HCT116 (cell line): ENCODE measurements around the gene USP15. TPM values are rescaled to one million over a fixed set of nuclear protein-coding genes. Genes with fewer than 3 reads are reported as not detected.

Experiments
- ATAC-seq: fragments of 200-7000 bp; cut with Tn5 transposase; 2 replicates; pipeline ENCODE4 v1.9.1; 2020; ENCODE audit warnings: mild to moderate bottlenecking, moderate library complexity
- BruUV-seq: library from RNA; stranded (reverse); fragments of 400-500 nt; replicated peaks from 2 replicates; lab custom pipeline; 2021; lab: Mats Ljungman, UMichigan
- CTCF ChIA-PET: fragments of 300-600 bp; sonication (Branson Sonifier 250); formaldehyde crosslinking; loops from one replicate; lab custom pipeline; 2021; ENCODE audit warnings: antibody characterized with exemption; lab: Charles Lee
- POLR2A ChIA-PET: fragments of 300-600, 350-600 bp; sonication (Branson Sonifier 250); formaldehyde crosslinking; loops from one replicate; lab custom pipeline; 2021; ENCODE audit warnings: antibody characterized with exemption; lab: Charles Lee
- RAD21 ChIA-PET, 2 experiments: fragments of 300-600 bp; sonication (Branson Sonifier 250); formaldehyde crosslinking; loops; one replicate each; lab custom pipeline; 2023; ENCODE audit warnings: low total read pairs in 2 of 2; ENCODE audit not compliant: uncharacterized antibody in 2 of 2, unreplicated experiment in 2 of 2, low non-redundant PET in 1 of 2; lab: Charles Lee
- DNase-seq: peaks from one replicate; pipeline ENCODE4 v3.0.0-alpha.2; 2010; ENCODE audit warnings: low read depth, low spot score
- H2AFZ ChIP-seq: fragments of 200-600 bp; shearing (Covaris generic), sonication (generic); 2 replicates; pipeline ENCODE4 v1.6.1; 2017; ENCODE audit warnings: low read depth, mixed run types, mixed read lengths, antibody characterized with exemption, low read length; ENCODE audit not compliant: poor library complexity, severe bottlenecking
- H3K27ac ChIP-seq: 2 replicates; pipeline ENCODE4 v1.5.1; 2012; ENCODE audit warnings: low read depth, low read length
- H3K27me3 ChIP-seq: fragments of 200-600 bp; sonication (generic); 2 replicates; pipeline ENCODE4 v1.6.1; 2016; ENCODE audit warnings: mixed run types, low read length, mixed read lengths; ENCODE audit not compliant: insufficient read depth
- H3K36me3 ChIP-seq, 2 experiments: fragments of 200-500 bp in 1 of 2; fragments of 200-600 bp in 1 of 2; sonication (Bioruptor generic) in 1 of 2; sonication (generic) in 1 of 2; 2 replicates each; pipeline versions ENCODE4 v1.5.1 to v1.6.1; 2014 to 2016; ENCODE audit warnings: low read length in 2 of 2, inconsistent platforms in 1 of 2, mixed read lengths in 1 of 2, mixed run types in 1 of 2; ENCODE audit not compliant: insufficient read depth in 2 of 2, control insufficient read depth in 1 of 2
- H3K4me1 ChIP-seq, 2 experiments: fragments of 200-600 bp in 1 of 2; sonication (generic) in 1 of 2; 2 replicates each; pipeline versions ENCODE4 v1.5.1 to v1.6.1; 2012 to 2017; ENCODE audit warnings: low read length in 2 of 2, inconsistent platforms in 1 of 2, mild to moderate bottlenecking in 1 of 2, mixed read lengths in 1 of 2, mixed run types in 1 of 2, moderate library complexity in 1 of 2; ENCODE audit not compliant: insufficient read depth in 2 of 2, control insufficient read depth in 1 of 2
- H3K4me2 ChIP-seq: fragments of 200-600 bp; sonication (generic); 2 replicates; pipeline ENCODE4 v1.6.1; 2017; ENCODE audit warnings: mixed run types, low read length, mixed read lengths
- H3K4me3 ChIP-seq, 2 experiments: fragments of 200-600 bp in 1 of 2; sonication (generic) in 1 of 2; replicated peaks in 1 of 2; 2 replicates each; pipeline ENCODE4 v1.5.1; 2011 to 2016; ENCODE audit warnings: low read length in 2 of 2, control low read depth in 1 of 2, low read depth in 1 of 2, mild to moderate bottlenecking in 1 of 2, mixed read lengths in 1 of 2, mixed run types in 1 of 2
- H3K79me2 ChIP-seq: fragments of 200-600 bp; sonication (generic); 2 replicates; pipeline ENCODE4 v1.6.1; 2017; ENCODE audit warnings: mild to moderate bottlenecking, mixed run types, low read length, moderate library complexity, mixed read lengths; ENCODE audit not compliant: insufficient read depth
- H3K9ac ChIP-seq: fragments of 200-600 bp; sonication (generic); 2 replicates; pipeline ENCODE4 v1.6.1; 2016; ENCODE audit warnings: low read length, mixed read lengths
- H3K9me2 ChIP-seq: fragments of 200-600 bp; sonication (generic), shearing (Covaris generic); 2 replicates; pipeline ENCODE4 v1.6.1; 2017; ENCODE audit warnings: mixed run types, mild to moderate bottlenecking, moderate library complexity; ENCODE audit not compliant: insufficient read depth
- H3K9me3 ChIP-seq, 2 experiments: fragments of 200-500 bp in 1 of 2; fragments of 200-600 bp in 1 of 2; sonication (Bioruptor generic) in 1 of 2; sonication (generic) in 1 of 2; 2 replicates each; pipeline ENCODE4 v1.6.1; 2014 to 2017; ENCODE audit warnings: low read length in 2 of 2, mixed read lengths in 2 of 2, inconsistent platforms in 1 of 2, low read depth in 1 of 2, mild to moderate bottlenecking in 1 of 2, mixed run types in 1 of 2, moderate library complexity in 1 of 2; ENCODE audit not compliant: control insufficient read depth in 1 of 2, insufficient read depth in 1 of 2
- H4K20me1 ChIP-seq: fragments of 200-600 bp; sonication (generic), shearing (Covaris generic); 2 replicates; pipeline ENCODE4 v1.6.1; 2017; ENCODE audit warnings: mixed run types, mild to moderate bottlenecking, moderate library complexity; ENCODE audit not compliant: insufficient read depth
- CEBPB ChIP-seq: IDR thresholded peaks from 2 replicates; pipeline ENCODE4 v1.6.1; 2012; ENCODE audit warnings: low read depth
- EGR1 ChIP-seq: IDR thresholded peaks from 2 replicates; pipeline ENCODE4 v1.6.1; 2012; ENCODE audit warnings: low read depth
- EZH2phosphoT487 ChIP-seq: fragments of 200-600 bp; IDR thresholded peaks from 2 replicates; pipeline ENCODE4 v1.6.1; 2018; ENCODE audit warnings: antibody characterized with exemption, borderline replicate concordance
- FOSL1 ChIP-seq: IDR thresholded peaks from 2 replicates; pipeline ENCODE4 v1.6.1; 2012; ENCODE audit warnings: low read depth
- JUND ChIP-seq: IDR thresholded peaks from 2 replicates; pipeline ENCODE4 v1.6.1; 2012
- RAD21 ChIP-seq: IDR thresholded peaks from 2 replicates; pipeline ENCODE4 v1.6.1; 2012; ENCODE audit warnings: low read depth, mild to moderate bottlenecking
- YY1 ChIP-seq: IDR thresholded peaks from 2 replicates; pipeline ENCODE4 v1.6.1; 2011; ENCODE audit warnings: low read length, low read depth, moderate library complexity, mild to moderate bottlenecking; ENCODE audit not compliant: insufficient replicate concordance; ENCODE audit errors: extremely low read depth
- ZFX ChIP-seq: fragments of 450-650 bp; IDR thresholded peaks from 2 replicates; pipeline ENCODE4 v1.6.1; 2017
- ZNF274 ChIP-seq: fragments of 200-500 bp; sonication (Bioruptor generic); IDR thresholded peaks from 2 replicates; pipeline ENCODE4 v1.6.1; 2014; ENCODE audit warnings: mild to moderate bottlenecking, low read depth, low read length, inconsistent platforms
- intact Hi-C: fragments of 100-400 bp; cut with micrococcal nuclease; formaldehyde crosslinking; loops from 2 replicates; pipeline ENCODE4 v1.10.0; 2022
- total RNA-seq: library from RNA; stranded (reverse); gene quantifications from one replicate; pipeline ENCODE4 v1.2.1, GENCODE V29; 2021; ENCODE audit not compliant: unreplicated experiment
- TF ChIP-seq, protein P1 (sequence below): IDR thresholded peaks from 2 replicates; pipeline ENCODE4 v1.6.1; 2011; ENCODE audit warnings: mild to moderate bottlenecking, low read length, moderate library complexity; ENCODE audit not compliant: insufficient replicate concordance; ENCODE audit errors: extremely low read depth

The USP15 gene
- total RNA-seq, 1 experiment from 2014 or later: 49.5 TPM

DNA sequence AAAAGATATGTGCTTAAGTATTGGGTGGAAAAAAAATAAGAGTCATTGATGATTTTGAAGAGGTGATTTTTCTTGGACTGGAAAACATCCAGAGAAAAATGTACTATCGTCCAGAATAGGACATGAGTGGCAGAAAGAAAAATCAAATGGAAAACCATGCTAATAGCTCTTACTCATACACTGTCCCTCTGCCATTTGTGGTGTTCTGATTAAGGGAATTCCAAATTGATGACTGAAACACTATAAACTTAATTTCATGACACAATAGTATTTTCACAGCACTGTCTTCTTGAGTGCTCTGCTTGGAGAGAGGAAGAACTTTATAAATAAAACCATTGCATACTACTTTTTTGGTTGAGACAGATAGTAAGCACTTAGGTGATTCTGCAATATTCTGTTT is 72.4 kb downstream of the USP15 start:
- intact Hi-C loops: no loop called here
- Histone ChIP-seq H3K4me2 (no peak overlapping the region), H3K9me3 (no peaks in the 10 kb centered on the region), H2AFZ (no peak overlapping the region), H3K4me3 (no peak overlapping the region), H3K79me2 (0 out of 2 replicates have a peak, but pooled peaks cover 3% of the 10 kb centered on the region), H3K27me3 (no peaks in the 10 kb centered on the region), H3K36me3 (no peaks in the 10 kb centered on the region), H3K4me1 (no peaks in the 10 kb centered on the region), H4K20me1 (0 out of 2 replicates have a peak, but pooled peaks cover 8% of the 10 kb centered on the region), H3K9me2 (no peaks in the 10 kb centered on the region), H3K9ac (no peak overlapping the region), H3K27ac (no peak overlapping the region)
- TF ChIP-seq FOSL1: no peak
- ChIA-PET RAD21 (no interaction called here), POLR2A (no interaction called here), CTCF (no interaction called here)
- no TSS peak for BruUV-seq
- DNase-seq (no peak), ATAC-seq (no peak)

DNA sequence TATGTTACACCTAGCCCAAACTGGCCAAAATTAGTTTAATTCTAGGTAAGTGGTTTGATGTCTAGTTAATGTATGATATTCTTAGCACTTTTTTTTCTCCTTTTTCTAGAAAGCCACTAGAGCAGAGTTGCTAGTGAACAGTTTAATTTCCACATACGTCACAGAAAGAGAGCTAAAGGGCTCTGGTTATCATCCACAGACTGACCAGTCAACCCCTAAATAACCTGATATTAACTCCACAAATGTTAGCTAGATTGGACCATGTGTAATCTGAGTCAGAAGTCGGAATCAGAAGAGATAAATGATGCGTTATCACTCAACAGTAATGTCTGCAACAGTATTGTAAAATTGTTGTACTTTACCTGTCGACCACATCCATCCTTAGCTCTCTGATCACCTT is 74.9 kb downstream of the USP15 start:
- H2AFZ ChIP-seq: no peak overlapping the region
- no peaks in the 10 kb centered on the region for H3K36me3 ChIP-seq
- H3K27me3 ChIP-seq: no peaks in the 10 kb centered on the region
- POLR2A ChIA-PET: no interaction called here
- TF ChIP-seq ZFX (no peak), EZH2phosphoT487 (no peak), ZNF274 (no peak), EGR1 (no peak), YY1 (no peak), RAD21 (no peak), CEBPB (no peak), JUND (no peak)
- TF ChIP-seq, protein P1, sequence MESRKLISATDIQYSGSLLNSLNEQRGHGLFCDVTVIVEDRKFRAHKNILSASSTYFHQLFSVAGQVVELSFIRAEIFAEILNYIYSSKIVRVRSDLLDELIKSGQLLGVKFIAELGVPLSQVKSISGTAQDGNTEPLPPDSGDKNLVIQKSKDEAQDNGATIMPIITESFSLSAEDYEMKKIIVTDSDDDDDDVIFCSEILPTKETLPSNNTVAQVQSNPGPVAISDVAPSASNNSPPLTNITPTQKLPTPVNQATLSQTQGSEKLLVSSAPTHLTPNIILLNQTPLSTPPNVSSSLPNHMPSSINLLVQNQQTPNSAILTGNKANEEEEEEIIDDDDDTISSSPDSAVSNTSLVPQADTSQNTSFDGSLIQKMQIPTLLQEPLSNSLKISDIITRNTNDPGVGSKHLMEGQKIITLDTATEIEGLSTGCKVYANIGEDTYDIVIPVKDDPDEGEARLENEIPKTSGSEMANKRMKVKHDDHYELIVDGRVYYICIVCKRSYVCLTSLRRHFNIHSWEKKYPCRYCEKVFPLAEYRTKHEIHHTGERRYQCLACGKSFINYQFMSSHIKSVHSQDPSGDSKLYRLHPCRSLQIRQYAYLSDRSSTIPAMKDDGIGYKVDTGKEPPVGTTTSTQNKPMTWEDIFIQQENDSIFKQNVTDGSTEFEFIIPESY: no peak
- no peaks in the 10 kb centered on the region for H3K9me2 ChIP-seq
- CTCF ChIA-PET: no interaction called here
- RAD21 ChIA-PET: no interaction called here
- 0 out of 2 replicates have a peak, but pooled peaks cover 8% of the 10 kb centered on the region for H4K20me1 ChIP-seq
- ATAC-seq (no peak), DNase-seq (no peak)
- no TSS peak for BruUV-seq
- no peaks in the 10 kb centered on the region for H3K4me1 ChIP-seq
- H3K9me3 ChIP-seq: no peaks in the 10 kb centered on the region
- H3K4me2 ChIP-seq: no peak overlapping the region
- H3K4me3 ChIP-seq: no peak overlapping the region
- intact Hi-C loops: no loop called here
- H3K9ac ChIP-seq: no peak overlapping the region
- H3K79me2 ChIP-seq: peaks cover 18% of the 10 kb centered on the region; the same call in 1 of the 2 replicates
- no peak overlapping the region for H3K27ac ChIP-seq
